Hepatocyte (in vitro differentiated cells): ENCODE measurements around the gene DIAPH3.

Experiments
- CTCF ChIP-seq: fragments of 200-600 bp; sonication (generic); IDR thresholded peaks from 2 replicates; pipeline ENCODE4 v1.5.1; 2016; ENCODE audit warnings: antibody characterized with exemption, mild to moderate bottlenecking; ENCODE audit not compliant: poor library complexity
- EZH2 ChIP-seq: fragments of 200-600 bp; sonication (generic); IDR thresholded peaks from 2 replicates; pipeline ENCODE4 v1.6.1; 2016; ENCODE audit warnings: antibody characterized with exemption, mild to moderate bottlenecking, borderline replicate concordance
- EZH2phosphoT487 ChIP-seq: fragments of 200-600 bp; sonication (generic); IDR thresholded peaks from one replicate; pipeline ENCODE4 v1.6.1; 2018; ENCODE audit warnings: antibody characterized with exemption, mild to moderate bottlenecking, low read depth, moderate library complexity; ENCODE audit not compliant: unreplicated experiment, severe bottlenecking

GRCh38 chr13:59696271-59696670, 467.5 kb downstream of the DIAPH3 start:
- no peak for TF ChIP-seq EZH2phosphoT487
- no peak for TF ChIP-seq CTCF
- no peak for TF ChIP-seq EZH2
